Measurements from ENCODE around the gene BAIAP2.

The BAIAP2 gene

GRCh38 chr17:81148571-81148970 is 113.6 kb downstream of the BAIAP2 start:
- Histone ChIP-seq H3K36me3 (no peaks in the 10 kb centered on the region), H3K27ac (no peak overlapping the region), H3K27me3 (ENCODE audit: insufficient read depth, low read depth, severe bottlenecking) (no peaks in the 10 kb centered on the region), H3K9me3 (ENCODE audit: severe bottlenecking) (no peaks in the 10 kb centered on the region), H3K4me3 (ENCODE audit: low read depth, low read length) (no peak overlapping the region)
- DNase-seq = no peak
- no peak for TF ChIP-seq CTCF (IDR thresholded peaks at IDR 0.05; ENCODE audit: low read depth, low read length)

- Histone ChIP-seq H3K36me3 (no peaks in the 10 kb centered on the region), H3K27me3 (ENCODE audit: insufficient read depth, low read depth, severe bottlenecking) (no peaks in the 10 kb centered on the region), H3K27ac (no peak overlapping the region), H3K9me3 (ENCODE audit: severe bottlenecking) (no peaks in the 10 kb centered on the region), H3K4me3 (ENCODE audit: low read depth, low read length) (no peak overlapping the region)
- DNase-seq = no peak
- TF ChIP-seq CTCF (IDR thresholded peaks at IDR 0.05; ENCODE audit: low read depth, low read length) = no peak
Observed at GRCh38 chr17:81148986-81149533, 114.1 kb downstream of the BAIAP2 start.

GRCh38 chr17:81150377-81151077 is 115.6 kb downstream of the BAIAP2 start:
- Histone ChIP-seq H3K27ac (no peak overlapping the region), H3K4me3 (ENCODE audit: low read depth, low read length) (no peak overlapping the region), H3K36me3 (0 out of 2 replicates have a peak, but pooled peaks cover 4% of the 10 kb centered on the region), H3K9me3 (ENCODE audit: severe bottlenecking) (no peaks in the 10 kb centered on the region), H3K27me3 (ENCODE audit: insufficient read depth, low read depth, severe bottlenecking) (no peaks in the 10 kb centered on the region)
- DNase-seq = no peak
- no peak for TF ChIP-seq CTCF (IDR thresholded peaks at IDR 0.05; ENCODE audit: low read depth, low read length)

GRCh38 chr17:81151278-81151677 is 116.3 kb downstream of the BAIAP2 start:
- DNase-seq = peak; percentile 54
- Histone ChIP-seq H3K4me3 (ENCODE audit: low read depth, low read length) (no peak overlapping the region), H3K27me3 (ENCODE audit: insufficient read depth, low read depth, severe bottlenecking) (no peaks in the 10 kb centered on the region), H3K9me3 (ENCODE audit: severe bottlenecking) (no peaks in the 10 kb centered on the region), H3K36me3 (0 out of 2 replicates have a peak, but pooled peaks cover 4% of the 10 kb centered on the region), H3K27ac (no peak overlapping the region)
- no peak for TF ChIP-seq CTCF (IDR thresholded peaks at IDR 0.05; ENCODE audit: low read depth, low read length)

GRCh38 chr17:81152288-81152828 is 117.4 kb downstream of the BAIAP2 start:
- TF ChIP-seq CTCF (IDR thresholded peaks at IDR 0.05; ENCODE audit: low read depth, low read length) = no peak
- no peaks in the 10 kb centered on the region for H3K9me3 ChIP-seq (ENCODE audit: severe bottlenecking)
- no peak overlapping the region for H3K4me3 ChIP-seq (ENCODE audit: low read depth, low read length)
- DNase-seq = no peak
- H3K36me3 ChIP-seq = 0 out of 2 replicates have a peak, but pooled peaks cover 4% of the 10 kb centered on the region
- H3K27ac ChIP-seq = no peak overlapping the region
- no peaks in the 10 kb centered on the region for H3K27me3 ChIP-seq (ENCODE audit: insufficient read depth, low read depth, severe bottlenecking)

All from WERI-Rb-1 (cell line).